Forelimb muscle (tissue), 1 donor: Measurements from ENCODE around the gene VPREB1. TPM values are rescaled to one million over a fixed set of nuclear protein-coding genes. Genes with fewer than 3 reads are reported as not detected.
"Not testable (repeated sequence)": the region's sequence is repeated elsewhere in the genome, so short reads cannot be mapped to it uniquely, and the experiment has no call there.

ENCODE experiments used
- DNase-seq: peaks from one replicate; pipeline ENCODE4 v3.0.0-alpha.2; 2013; ENCODE audit warnings: low read depth
- polyA plus RNA-seq: library from polyadenylated mRNA; unstranded; fragments of 120-200 nt; gene quantifications from one replicate; pipeline ENCODE4 v1.2.1, GENCODE V29; 2013; ENCODE audit not compliant: insufficient read length

The VPREB1 gene
- polyA plus RNA-seq, 1 donor, result 0.19 TPM

GRCh38 chr22:22245935-22246525 lies 1.4 kb downstream of the VPREB1 start:
- DNase-seq, result no peak

- no peak for DNase-seq
Measured at GRCh38 chr22:22246706-22247105, 2.1 kb downstream of the VPREB1 start.

GRCh38 chr22:22248878-22249277 lies 4.3 kb downstream of the VPREB1 start:
- DNase-seq, result no peak

DNA sequence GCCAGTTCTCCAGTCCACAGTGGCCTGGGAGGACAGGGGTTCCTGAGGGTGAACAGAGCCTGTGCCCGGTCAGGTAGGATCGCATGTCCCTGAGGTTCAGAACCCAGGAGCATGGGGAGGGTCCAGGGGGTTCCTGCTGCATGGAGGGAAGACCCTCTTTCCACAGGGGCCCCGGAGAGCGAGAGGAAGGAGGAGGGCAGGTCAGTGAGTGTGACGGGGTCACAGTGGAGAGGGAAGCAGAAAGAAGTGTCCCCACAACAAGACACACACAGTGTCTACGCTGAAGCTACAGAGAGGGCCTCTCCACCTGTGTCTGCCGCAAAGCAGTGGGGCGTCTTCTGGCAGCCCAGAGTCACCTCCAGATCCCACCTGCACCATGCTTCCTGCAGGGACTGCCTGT lies 6.1 kb downstream of the VPREB1 start:
- DNase-seq, result not testable (repeated sequence)

GRCh38 chr22:22256133-22256532 lies 11.5 kb downstream of the VPREB1 start:
- not testable (repeated sequence) for DNase-seq

DNA sequence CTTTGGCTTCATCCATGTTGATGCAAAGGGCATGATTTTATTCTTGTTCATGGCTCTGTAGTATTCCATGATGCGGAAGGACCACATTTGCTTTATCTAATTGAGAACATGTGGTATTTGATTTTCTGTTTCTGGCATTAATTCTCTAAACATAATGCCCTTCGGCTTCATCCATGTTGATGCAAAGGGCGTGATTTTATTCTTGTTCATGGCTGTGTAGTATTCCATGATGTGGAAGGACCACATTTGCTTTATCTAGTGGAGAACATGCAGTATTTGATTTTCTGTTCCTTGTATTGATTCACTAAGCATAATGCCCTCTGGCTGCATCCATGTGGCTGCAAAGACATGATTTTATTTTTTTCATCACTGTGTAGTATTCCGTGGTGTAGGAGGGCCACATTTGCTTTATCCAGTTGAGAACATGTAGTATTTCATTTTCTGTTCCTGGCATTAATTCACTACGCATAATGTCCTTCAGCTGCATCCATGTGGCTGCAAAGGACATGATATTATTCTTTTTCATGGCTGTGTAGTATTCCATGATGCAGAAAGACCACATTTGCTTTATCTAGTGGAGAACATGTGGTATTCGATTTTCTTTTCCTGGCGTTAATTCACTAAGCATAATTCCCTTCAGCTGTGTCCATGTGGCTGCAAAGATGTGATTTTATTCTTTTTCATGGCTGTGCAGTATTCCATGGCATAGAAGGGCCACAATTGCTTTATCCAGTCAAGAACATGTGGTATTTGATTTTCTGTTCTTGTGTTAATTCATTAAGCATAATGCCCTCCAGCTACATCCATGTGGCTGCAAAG lies 14.2 kb downstream of the VPREB1 start:
- not testable (repeated sequence) for DNase-seq

- DNase-seq, result not testable (repeated sequence)
Measured at GRCh38 chr22:22260169-22260568, 15.6 kb downstream of the VPREB1 start.

- DNase-seq, result not testable (repeated sequence)
Measured at GRCh38 chr22:22260586-22260985, 16.0 kb downstream of the VPREB1 start.

GRCh38 chr22:22262332-22263074 lies 17.9 kb downstream of the VPREB1 start:
- not testable (repeated sequence) for DNase-seq

DNA sequence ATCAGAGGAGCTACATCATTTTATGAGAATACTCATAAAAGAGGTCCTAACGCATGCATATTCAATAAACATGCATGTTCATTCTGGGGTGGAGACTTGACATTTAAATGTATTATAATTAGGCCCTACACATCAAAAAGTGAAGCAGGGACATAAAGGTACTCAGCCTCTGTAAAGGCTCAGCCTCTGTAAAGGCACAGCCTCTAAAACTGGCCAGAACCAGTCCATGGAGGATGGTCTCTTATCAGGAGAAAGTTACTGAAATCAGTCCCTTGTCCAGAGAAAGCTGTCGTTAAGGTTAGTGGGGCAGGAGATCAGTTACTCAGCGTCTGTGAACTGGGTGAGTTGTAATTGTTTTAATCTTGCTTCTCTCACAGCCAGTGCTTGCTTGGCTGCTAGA lies 19.2 kb downstream of the VPREB1 start:
- not testable (repeated sequence) for DNase-seq

GRCh38 chr22:22270036-22270676 lies 25.6 kb downstream of the VPREB1 start:
- not testable (repeated sequence) for DNase-seq

- not testable (repeated sequence) for DNase-seq
Measured at GRCh38 chr22:22277423-22277822, 32.8 kb downstream of the VPREB1 start.

DNA sequence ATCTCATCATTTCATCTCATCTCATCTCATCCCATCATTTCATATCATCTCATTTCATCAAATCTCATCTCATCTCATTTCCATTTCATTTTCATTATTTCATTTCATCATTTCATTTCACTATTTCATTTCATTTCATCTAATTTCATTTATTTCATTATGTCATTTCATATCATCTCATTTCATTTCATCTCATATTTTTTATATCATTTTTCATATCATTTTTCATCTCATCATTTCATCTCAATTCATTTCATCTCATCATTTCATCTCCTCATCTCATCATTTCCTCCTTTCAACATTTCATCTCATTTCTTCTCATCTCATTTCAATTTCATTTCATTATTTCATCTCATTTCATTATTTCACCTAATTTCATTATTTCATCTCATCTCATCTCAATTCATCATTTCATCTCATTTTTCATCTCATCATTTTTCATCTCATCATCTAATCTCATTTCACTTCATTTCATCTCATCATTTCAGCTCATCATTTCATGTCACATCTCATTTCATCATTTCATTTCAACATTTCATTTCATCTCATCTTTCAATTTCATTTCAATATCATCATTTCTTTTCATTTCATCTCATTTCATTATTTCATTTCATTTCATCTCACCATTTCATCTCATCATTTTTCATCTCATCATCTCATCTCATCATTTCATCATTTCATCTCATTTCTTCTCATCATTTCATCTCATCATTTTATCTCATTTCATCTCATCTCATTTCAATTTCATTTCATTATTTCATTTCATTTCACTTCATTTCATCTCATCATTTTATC lies 40.6 kb downstream of the VPREB1 start:
- DNase-seq, result not testable (repeated sequence)

DNA sequence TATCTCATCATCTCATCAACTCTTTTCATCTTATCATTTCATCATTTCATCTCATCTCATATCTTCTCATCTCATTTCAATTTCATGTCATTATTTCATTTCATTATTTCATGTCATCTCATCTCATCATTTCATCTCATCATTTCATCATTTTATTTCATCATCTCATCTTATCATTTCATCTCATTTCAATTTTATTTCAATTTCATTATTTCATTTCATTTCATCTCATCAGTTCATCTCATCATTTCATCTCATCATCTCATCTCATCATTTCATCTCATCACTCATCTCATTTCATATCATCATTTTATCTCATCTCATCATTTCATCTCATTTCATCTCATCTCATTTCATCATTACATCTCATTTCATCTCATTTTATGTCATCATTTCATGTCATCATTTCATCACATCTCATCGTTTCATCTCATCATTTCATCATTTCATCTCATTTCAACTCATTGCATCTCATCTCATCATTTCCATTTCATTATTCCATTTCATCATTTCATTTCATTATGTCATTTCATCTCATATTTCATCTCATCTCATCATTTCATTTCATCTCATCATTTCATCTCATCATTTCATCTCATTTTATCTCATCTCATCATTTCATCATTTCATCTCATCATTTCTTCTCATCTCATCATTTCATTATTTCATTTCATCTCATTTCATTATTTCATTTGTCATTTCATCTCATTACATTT lies 42.0 kb downstream of the VPREB1 start:
- not testable (repeated sequence) for DNase-seq

DNA sequence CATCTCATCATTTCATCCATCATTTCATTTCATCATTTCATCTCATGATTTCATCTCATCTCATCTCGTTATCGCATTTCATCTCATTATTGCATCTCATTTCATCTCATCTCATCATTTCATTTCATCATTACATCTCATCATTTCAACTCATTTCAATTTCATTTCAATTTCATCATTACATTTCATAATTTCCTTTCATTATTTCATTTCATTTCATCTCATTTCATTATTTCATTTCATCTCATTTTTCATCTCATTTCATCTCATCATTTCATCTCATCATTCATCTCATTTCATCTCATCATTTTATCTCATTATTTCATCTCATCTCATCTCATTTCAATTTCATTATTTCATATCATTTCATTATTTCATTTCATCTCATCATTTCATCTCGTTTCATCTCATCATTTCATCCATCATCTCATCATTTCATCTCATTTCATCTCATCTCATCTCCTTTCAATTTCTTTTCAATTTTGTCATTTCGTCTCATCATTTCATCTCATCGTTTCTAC lies 42.6 kb downstream of the VPREB1 start:
- not testable (repeated sequence) for DNase-seq

- DNase-seq, result not testable (repeated sequence)
Measured at GRCh38 chr22:22289666-22290065, 45.1 kb downstream of the VPREB1 start.

GRCh38 chr22:22291129-22291806 lies 46.7 kb downstream of the VPREB1 start:
- DNase-seq, result not testable (repeated sequence)

GRCh38 chr22:22292656-22293055 lies 48.1 kb downstream of the VPREB1 start:
- not testable (repeated sequence) for DNase-seq

DNA sequence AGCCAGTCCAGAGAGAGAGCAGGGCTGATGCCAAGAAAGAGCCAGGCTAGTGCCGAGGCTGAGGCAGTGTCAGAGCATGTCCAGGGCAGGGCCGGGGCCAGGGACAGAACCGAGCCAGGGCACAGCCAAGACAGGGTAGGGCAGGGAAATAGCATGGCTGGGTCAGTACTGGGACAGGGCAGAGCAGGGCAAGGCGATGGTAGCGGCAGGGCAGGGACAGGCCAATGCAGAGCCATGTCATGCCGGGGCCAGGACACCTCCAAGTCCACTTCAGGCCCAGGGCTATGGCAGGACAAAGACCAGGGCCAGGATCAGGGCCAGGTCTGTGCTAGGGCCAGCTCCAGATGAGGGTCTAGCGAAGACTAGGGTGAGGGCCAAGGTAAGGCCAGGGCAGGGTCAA lies 48.9 kb downstream of the VPREB1 start:
- not testable (repeated sequence) for DNase-seq
